Prostate gland (tissue), 2 donors: Measurements from ENCODE around the gene MAGEB1.

Experiments
- POLR2A ChIP-seq: fragments of 450-650 bp; IDR thresholded peaks from one replicate; pipeline ENCODE4 v1.6.1; 2016; ENCODE audit warnings: antibody characterized with exemption, mild to moderate bottlenecking
- TF ChIP-seq, protein P1 (sequence below), 4 experiments: fragments of 200-600 bp in 2 of 4; fragments of 450-650 bp in 2 of 4; sonication (generic) in 2 of 4; IDR thresholded peaks; 1 replicate in 3 of 4; 2 replicates in 1 of 4; pipeline ENCODE4 v1.5.1; 2016 to 2019; ENCODE audit warnings: antibody characterized with exemption in 4 of 4, mild to moderate bottlenecking in 2 of 4, moderate library complexity in 2 of 4

DNA sequence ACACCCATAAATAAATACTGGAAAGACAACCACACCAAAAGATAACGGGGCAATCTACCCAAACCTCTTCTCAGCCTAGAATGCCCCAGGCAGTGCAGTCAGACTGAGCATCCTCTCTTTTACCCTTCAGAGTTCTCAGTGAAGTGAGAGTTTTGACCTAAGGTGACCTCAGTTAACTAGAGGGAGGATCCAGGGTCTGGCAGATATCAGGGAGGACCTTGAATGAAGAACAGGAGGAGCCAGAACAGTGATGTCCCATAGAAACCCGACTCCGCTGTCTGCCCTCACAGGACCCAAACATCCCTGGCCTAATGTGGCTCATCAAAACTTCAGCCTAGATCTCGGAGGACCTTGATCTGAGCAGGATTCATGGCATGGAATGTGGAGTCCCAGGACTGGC lies 16.6 kb upstream of the MAGEB1 start, which contains the start of gene MAGEB3:
- TF ChIP-seq, protein P1, sequence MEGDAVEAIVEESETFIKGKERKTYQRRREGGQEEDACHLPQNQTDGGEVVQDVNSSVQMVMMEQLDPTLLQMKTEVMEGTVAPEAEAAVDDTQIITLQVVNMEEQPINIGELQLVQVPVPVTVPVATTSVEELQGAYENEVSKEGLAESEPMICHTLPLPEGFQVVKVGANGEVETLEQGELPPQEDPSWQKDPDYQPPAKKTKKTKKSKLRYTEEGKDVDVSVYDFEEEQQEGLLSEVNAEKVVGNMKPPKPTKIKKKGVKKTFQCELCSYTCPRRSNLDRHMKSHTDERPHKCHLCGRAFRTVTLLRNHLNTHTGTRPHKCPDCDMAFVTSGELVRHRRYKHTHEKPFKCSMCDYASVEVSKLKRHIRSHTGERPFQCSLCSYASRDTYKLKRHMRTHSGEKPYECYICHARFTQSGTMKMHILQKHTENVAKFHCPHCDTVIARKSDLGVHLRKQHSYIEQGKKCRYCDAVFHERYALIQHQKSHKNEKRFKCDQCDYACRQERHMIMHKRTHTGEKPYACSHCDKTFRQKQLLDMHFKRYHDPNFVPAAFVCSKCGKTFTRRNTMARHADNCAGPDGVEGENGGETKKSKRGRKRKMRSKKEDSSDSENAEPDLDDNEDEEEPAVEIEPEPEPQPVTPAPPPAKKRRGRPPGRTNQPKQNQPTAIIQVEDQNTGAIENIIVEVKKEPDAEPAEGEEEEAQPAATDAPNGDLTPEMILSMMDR (IDR thresholded peaks at IDR 0.05) = no peak
- no peak for TF ChIP-seq POLR2A
